Measurements from ENCODE around the gene OSER1.

The OSER1 gene

GRCh38 chr20:44204832-44205215 is 5.7 kb downstream of the OSER1 start:
- TF ChIP-seq PRDM10 (tag by site-specific recombination; IDR thresholded peaks at IDR 0.05) (no peak), ZNF157 (tag by site-specific recombination; IDR thresholded peaks at IDR 0.05) (no peak), ZNF223 (tag by site-specific recombination; IDR thresholded peaks at IDR 0.05) (no peak), ZNF23 (tag by site-specific recombination; IDR thresholded peaks at IDR 0.05; ENCODE audit: borderline replicate concordance) (no peak), ZNF394 (tag by site-specific recombination; IDR thresholded peaks at IDR 0.05; ENCODE audit: borderline replicate concordance) (no peak), KLF1 (tag by site-specific recombination; IDR thresholded peaks at IDR 0.05) (no peak), ZNF555 (tag by site-specific recombination; conservative IDR thresholded peaks at IDR 0.05) (no peak), PRDM1 (tag by site-specific recombination; IDR thresholded peaks at IDR 0.05) (no peak), KLF16 (tag by site-specific recombination; IDR thresholded peaks at IDR 0.05) (no peak), ZNF549 (tag by site-specific recombination; IDR thresholded peaks at IDR 0.05) (no peak), ZNF362 (tag by site-specific recombination; IDR thresholded peaks at IDR 0.05) (no peak)
- H3K4me1 ChIP-seq (ENCODE audit: control insufficient read depth, insufficient read depth, low read length): peaks cover 22% of the 10 kb centered on the region
- H3K9me3 ChIP-seq (ENCODE audit: control insufficient read depth, insufficient read depth, low read depth, low read length): no peaks in the 10 kb centered on the region
- H3K4me3 ChIP-seq (ENCODE audit: low read depth, low read length): no peak overlapping the region
- ChIA-PET CTCF (no interaction called here), POLR2A (interaction anchor here (0.7 to 1.1 kb wide), 2 partner anchors 9 to 159 kb away, joined by 3 read pairs; no protein-coding TSS in a partner anchor)
- H3K27ac ChIP-seq (ENCODE audit: extremely low read depth, low read depth, low read length): no peak overlapping the region
- peaks cover 33 to 59% of the 10 kb centered on the region in 2 experiments for H3K36me3 ChIP-seq (ENCODE audit: control insufficient read depth in 2 of 2, insufficient read depth in 1 of 2, low read length in 2 of 2)

- POLR2A ChIA-PET: interaction anchor here (0.7 kb wide), 1 partner anchor 159 kb away, joined by 3 read pairs; no protein-coding TSS in a partner anchor
- H3K4me3 ChIP-seq (ENCODE audit: low read depth, low read length): no peak overlapping the region
- no peak overlapping the region for H3K27ac ChIP-seq (ENCODE audit: extremely low read depth, low read depth, low read length)
- CTCF ChIA-PET: interaction anchor here (0.6 kb wide), 2 partner anchors 13 to 88 kb away, joined by 5 read pairs; no protein-coding TSS in a partner anchor
- H3K9me3 ChIP-seq (ENCODE audit: control insufficient read depth, insufficient read depth, low read depth, low read length): no peaks in the 10 kb centered on the region
- H3K4me1 ChIP-seq (ENCODE audit: control insufficient read depth, insufficient read depth, low read length): peaks cover 22% of the 10 kb centered on the region
- peaks cover 33 to 64% of the 10 kb centered on the region in 2 experiments for H3K36me3 ChIP-seq (ENCODE audit: control insufficient read depth in 2 of 2, insufficient read depth in 1 of 2, low read length in 2 of 2)
- peak; percentile 93 for TF ChIP-seq SCRT2 (tag by site-specific recombination; IDR thresholded peaks at IDR 0.05)
- peak; percentile 71 for TF ChIP-seq KLF10 (tag by site-specific recombination; IDR thresholded peaks at IDR 0.05)
- peak; percentile 59; the same call in 1 of the 2 replicates for TF ChIP-seq ZEB2 (tag by site-specific recombination; IDR thresholded peaks at IDR 0.05)
- TF ChIP-seq ZNF24 (tag by site-specific recombination; IDR thresholded peaks at IDR 0.05): peak; percentile 80
- TF ChIP-seq ZNF747 (tag by site-specific recombination; IDR thresholded peaks at IDR 0.05): no peak
- no peak for TF ChIP-seq ZNF426 (tag by site-specific recombination; IDR thresholded peaks at IDR 0.05)
- TF ChIP-seq PRDM2 (tag by site-specific recombination; IDR thresholded peaks at IDR 0.05; ENCODE audit: borderline replicate concordance): no peak
- peak; percentile 80 for TF ChIP-seq ZNF629 (tag by site-specific recombination; IDR thresholded peaks at IDR 0.05)
- 0 out of 2 replicates have a peak, but pooled peaks have one; percentile 17 for TF ChIP-seq PRDM10 (tag by site-specific recombination; IDR thresholded peaks at IDR 0.05)
These were observed 6.3 kb downstream of the OSER1 start for GRCh38 chr20:44204156-44204831.

Measured in HEK293 (cell line).